GM23248 (cell line): ENCODE data around the gene LUC7L. TPM values are rescaled to one million over a fixed set of nuclear protein-coding genes. Genes with fewer than 3 reads are reported as not detected.

Source experiments
- DNase-seq: peaks from one replicate; pipeline ENCODE4 v3.0.0-alpha.2; 2015
- H2AFZ ChIP-seq: fragments of 200-600 bp; sonication (generic); 2 replicates; pipeline ENCODE4 v1.6.1; 2016; ENCODE audit warnings: antibody characterized with exemption
- H3F3A ChIP-seq: fragments of 200-600 bp; sonication (generic); 2 replicates; pipeline ENCODE4 v1.6.1; 2016; ENCODE audit warnings: mild to moderate bottlenecking, antibody characterized with exemption, mixed run types; ENCODE audit not compliant: insufficient read depth
- H3K27ac ChIP-seq: fragments of 200-600 bp; sonication (generic); 2 replicates; pipeline ENCODE4 v1.5.1; 2016; ENCODE audit warnings: mild to moderate bottlenecking
- H3K27me3 ChIP-seq: fragments of 200-600 bp; sonication (generic); replicated peaks from 2 replicates; pipeline ENCODE4 v1.6.1; 2016; ENCODE audit warnings: mild to moderate bottlenecking; ENCODE audit not compliant: insufficient read depth
- H3K36me3 ChIP-seq: fragments of 200-600 bp; sonication (generic); 2 replicates; pipeline ENCODE4 v1.6.1; 2016; ENCODE audit warnings: low read depth, mild to moderate bottlenecking
- H3K4me1 ChIP-seq: fragments of 200-600 bp; sonication (generic); 2 replicates; pipeline ENCODE4 v1.6.1; 2016; ENCODE audit warnings: mild to moderate bottlenecking; ENCODE audit not compliant: insufficient read depth
- H3K4me2 ChIP-seq: fragments of 200-600 bp; sonication (generic); one replicate; pipeline ENCODE4 v1.6.1; 2016; ENCODE audit warnings: mild to moderate bottlenecking; ENCODE audit not compliant: unreplicated experiment
- H3K4me3 ChIP-seq: fragments of 200-600 bp; sonication (generic); 2 replicates; pipeline ENCODE4 v1.5.1; 2016; ENCODE audit warnings: mild to moderate bottlenecking
- H3K79me2 ChIP-seq: fragments of 200-600 bp; sonication (generic); 2 replicates; pipeline ENCODE4 v1.6.1; 2016; ENCODE audit warnings: mild to moderate bottlenecking; ENCODE audit not compliant: insufficient read depth
- H3K9ac ChIP-seq: fragments of 200-600 bp; sonication (generic); 2 replicates; pipeline ENCODE4 v1.6.1; 2016; ENCODE audit warnings: mild to moderate bottlenecking
- H3K9me2 ChIP-seq: fragments of 200-600 bp; sonication (generic); 2 replicates; pipeline ENCODE4 v1.6.1; 2016; ENCODE audit warnings: mixed run types, mild to moderate bottlenecking, moderate library complexity; ENCODE audit not compliant: insufficient read depth
- H3K9me3 ChIP-seq: fragments of 200-600 bp; sonication (generic); one replicate; pipeline ENCODE4 v1.6.1; 2017; ENCODE audit warnings: low read depth
- H4K20me1 ChIP-seq: fragments of 200-600 bp; sonication (generic); 2 replicates; pipeline ENCODE4 v1.6.0; 2016; ENCODE audit not compliant: insufficient read depth
- EZH2 ChIP-seq: fragments of 200-600 bp; sonication (generic); IDR thresholded peaks from 2 replicates; pipeline ENCODE4 v1.6.1; 2018; ENCODE audit warnings: antibody characterized with exemption, mild to moderate bottlenecking; ENCODE audit not compliant: insufficient read depth, poor library complexity, severe bottlenecking
- EZH2phosphoT487 ChIP-seq: fragments of 200-600 bp; sonication (generic); IDR thresholded peaks from 2 replicates; pipeline ENCODE4 v1.6.1; 2018; ENCODE audit warnings: antibody characterized with exemption, moderate library complexity, mild to moderate bottlenecking, low read depth; ENCODE audit not compliant: insufficient read depth
- WGBS, 2 experiments: methylation state at CpG; one replicate each; pipeline ENCODE4 v1.1.6; 2015 to 2017; ENCODE audit warnings: low lambda C conversion rate in 2 of 2, low coverage in 1 of 2; ENCODE audit errors: missing lambda C conversion rate in 2 of 2; 5-methylcytosine and 5-hydroxymethylcytosine counted together
- in situ Hi-C: fragments of 300-500 bp; cut with MboI; formaldehyde crosslinking; loops from 2 replicates; pipeline ENCODE4 v1.15.0; 2020
- polyA plus RNA-seq: library from polyadenylated mRNA; unstranded; fragments of >200 nt; fragmentation: Nextera tagmentation; extraction: Ambion mirVana; gene quantifications from 2 replicates; pipeline ENCODE4 v1.2.1, GENCODE V29; 2016
- total RNA-seq: library from RNA; depleted of rRNA; stranded (reverse); fragments of >200 nt; shearing (Covaris generic); gene quantifications from 2 replicates; pipeline ENCODE4 v1.2.3, GENCODE V29; 2014

The LUC7L gene
- total and polyA plus RNA-seq, 2 experiments from 2014 or later: 37.3 to 49.6 TPM

DNA sequence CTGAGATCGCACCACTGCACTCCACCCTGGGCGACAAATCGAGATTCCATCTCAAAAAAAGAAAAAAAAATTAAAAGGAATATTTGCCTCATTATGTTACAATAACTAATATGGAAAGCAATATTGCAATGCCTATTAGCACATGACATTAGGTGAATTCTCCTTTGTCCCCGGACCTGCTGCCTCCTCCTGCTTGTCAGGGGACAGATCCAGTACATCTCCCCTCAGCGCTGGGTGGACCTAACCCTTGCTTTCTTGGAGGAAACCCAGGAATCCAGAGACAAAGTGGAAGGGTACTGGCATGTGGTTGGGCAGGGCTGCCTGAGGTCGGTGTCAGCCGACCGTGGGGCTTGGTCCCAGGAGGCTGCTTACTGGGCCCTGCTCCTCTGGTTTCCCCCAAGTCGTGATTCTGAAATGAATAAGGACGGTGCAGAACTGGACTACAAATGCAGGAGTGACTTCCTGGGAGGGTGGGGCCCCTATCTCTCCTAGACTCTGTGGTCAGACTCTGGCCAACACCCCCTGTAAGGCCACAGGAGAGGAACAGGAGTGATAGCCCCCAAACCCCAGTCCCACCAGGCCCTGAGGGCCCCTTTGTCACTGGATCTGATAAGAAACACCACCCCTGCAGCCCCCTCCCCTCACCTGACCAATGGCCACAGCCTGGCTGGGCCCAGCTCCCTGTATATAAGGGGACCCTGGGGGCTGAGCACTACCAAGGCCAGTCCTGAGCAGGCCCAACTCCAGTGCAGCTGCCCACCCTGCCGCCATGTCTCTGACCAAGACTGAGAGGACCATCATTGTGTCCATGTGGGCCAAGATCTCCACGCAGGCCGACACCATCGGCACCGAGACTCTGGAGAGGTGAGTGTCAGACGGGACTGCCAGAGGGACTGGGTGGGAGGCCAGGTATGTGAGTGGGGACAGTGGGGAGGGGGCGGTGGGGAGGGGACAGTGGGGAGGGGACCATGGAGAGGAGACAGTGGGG is 76.8 kb downstream of the LUC7L start, which contains the start of gene HBZ:
Gene HBZ, plus strand, starts transcription at position 504 of the 988 bp plus-strand sequence. Its CDS starts 266 bp downstream, at position 770.
- H3K9ac ChIP-seq: no peak within 1 kb of the TSS
- H3F3A ChIP-seq: no peaks in the 10 kb centered on the region
- DNase-seq: no peak
- H3K4me1 ChIP-seq: no peaks in the 10 kb centered on the region
- no peak within 1 kb of the TSS for H3K4me3 ChIP-seq
- H2AFZ ChIP-seq: no peak within 1 kb of the TSS
- 78 to 79% methylated on average over 16 to 17 of the region's 17 CpGs for WGBS, 2 experiments
- peaks cover 17% of the 10 kb centered on the region for H3K27me3 ChIP-seq
- no peak within 1 kb of the TSS for H3K27ac ChIP-seq
- H3K79me2 ChIP-seq: no peaks in the 10 kb centered on the region
- no peaks in the 10 kb centered on the region for H3K9me3 ChIP-seq
- H3K36me3 ChIP-seq: no peaks in the 10 kb centered on the region
- TF ChIP-seq EZH2: no peak
- no peak for TF ChIP-seq EZH2phosphoT487
- H3K4me2 ChIP-seq: no peak within 1 kb of the TSS
- H3K9me2 ChIP-seq: no peaks in the 10 kb centered on the region
- in situ Hi-C loops: no loop called here
- no peaks in the 10 kb centered on the region for H4K20me1 ChIP-seq

DNA sequence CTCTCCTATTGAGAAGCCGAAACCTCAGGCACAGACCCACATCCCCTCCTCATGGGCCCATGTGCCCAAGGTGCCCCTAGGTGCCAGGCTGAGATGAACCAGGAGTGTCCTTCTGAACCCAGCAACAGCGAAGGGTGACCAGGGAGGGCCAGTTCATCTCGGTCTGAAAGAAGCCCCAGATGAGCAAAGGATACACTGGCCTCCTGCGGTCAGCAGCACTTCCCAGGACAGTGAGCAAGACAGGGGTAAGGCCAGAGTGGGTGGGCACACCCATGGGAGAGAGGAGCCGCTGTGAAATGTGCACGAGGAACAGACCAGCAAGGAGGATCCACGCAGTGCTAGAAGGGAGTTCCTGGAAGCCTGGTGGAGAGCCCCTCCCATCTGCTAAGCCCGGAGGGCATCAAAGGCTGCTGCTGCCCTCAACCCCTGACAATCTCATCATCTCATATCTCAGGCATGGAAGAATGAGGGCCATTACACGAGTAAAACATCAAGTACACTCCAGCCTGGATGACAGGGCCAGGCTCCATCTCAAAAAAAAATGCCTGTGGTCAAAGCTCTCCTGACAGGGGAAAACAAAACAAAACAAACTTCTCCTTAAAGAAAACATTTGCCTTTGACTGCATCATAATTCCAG is 80.1 kb downstream of the LUC7L start:
- no peaks in the 10 kb centered on the region for H3K4me1 ChIP-seq
- WGBS, 2 experiments: 45 to 50% methylated on average over 9 of the region's 9 CpGs

DNA sequence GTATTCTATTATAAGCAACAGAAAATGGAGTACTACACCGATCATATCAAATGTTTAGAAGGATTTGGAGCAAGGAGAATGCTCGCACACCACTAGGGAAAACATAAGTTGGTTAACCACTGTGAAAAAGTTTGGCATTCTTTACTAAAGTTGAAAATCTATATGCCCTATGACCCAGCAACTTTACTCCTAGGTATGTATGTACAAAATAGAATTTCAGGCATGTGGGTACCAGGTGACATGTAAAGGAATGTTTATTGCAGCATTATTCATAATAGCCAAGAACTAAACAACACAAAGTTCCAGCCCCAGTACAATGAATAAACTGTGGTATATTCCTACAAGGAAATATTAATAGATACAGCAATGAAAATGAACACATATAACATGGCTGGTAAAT is 82.6 kb downstream of the LUC7L start:
- in situ Hi-C loops: no loop called here
- no peaks in the 10 kb centered on the region for H3K9me3 ChIP-seq

More for the DNA sequence above, 80.1 kb downstream of the LUC7L start:
- Histone ChIP-seq H2AFZ (no peak overlapping the region), H3K27ac (no peak overlapping the region), H3K27me3 (peaks cover 4% of the 10 kb centered on the region; the same call in 1 of the 2 replicates), H3K36me3 (no peaks in the 10 kb centered on the region), H3K4me3 (no peak overlapping the region), H3K9me3 (no peaks in the 10 kb centered on the region), H4K20me1 (no peaks in the 10 kb centered on the region), H3F3A (no peaks in the 10 kb centered on the region), H3K4me2 (no peak overlapping the region), H3K79me2 (no peaks in the 10 kb centered on the region), H3K9ac (no peak overlapping the region), H3K9me2 (no peaks in the 10 kb centered on the region)
- no peak for TF ChIP-seq EZH2
- no peak for TF ChIP-seq EZH2phosphoT487
- in situ Hi-C loops: no loop called here
- peak; percentile 23 for DNase-seq

DNA sequence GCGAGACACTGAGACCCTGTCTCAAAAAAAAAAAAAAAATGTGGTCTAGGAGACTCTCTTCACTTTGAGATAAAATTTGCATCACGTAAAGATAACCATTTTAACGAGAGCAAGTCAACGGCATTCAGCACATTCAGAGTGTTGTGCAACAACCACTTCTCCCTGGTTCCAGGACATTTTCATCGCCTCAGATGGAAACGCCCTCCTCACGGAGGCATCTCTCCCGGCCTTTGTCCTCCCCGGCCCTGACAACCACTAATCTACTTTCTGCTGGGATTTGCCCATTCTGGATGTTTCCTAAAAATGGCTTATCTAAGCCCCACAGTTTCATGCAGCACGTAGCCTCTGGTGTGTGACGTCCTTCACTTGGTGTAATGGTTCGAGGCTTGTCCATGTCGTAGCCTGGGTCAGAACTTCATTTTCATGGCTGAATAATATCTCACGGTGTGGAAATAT is 84.4 kb downstream of the LUC7L start:
- Histone ChIP-seq H3K9me3 (no peaks in the 10 kb centered on the region), H3K9me2 (no peaks in the 10 kb centered on the region), H3K27me3 (no peaks in the 10 kb centered on the region), H3K79me2 (no peaks in the 10 kb centered on the region), H3K36me3 (no peaks in the 10 kb centered on the region), H3F3A (no peaks in the 10 kb centered on the region), H3K4me3 (no peak overlapping the region), H3K27ac (no peak overlapping the region), H3K9ac (no peak overlapping the region), H3K4me1 (no peaks in the 10 kb centered on the region), H2AFZ (no peak overlapping the region), H3K4me2 (no peak overlapping the region), H4K20me1 (no peaks in the 10 kb centered on the region)
- in situ Hi-C loops: no loop called here
- WGBS, 2 experiments: 71 to 76% methylated on average over 14 of the region's 14 CpGs
- TF ChIP-seq EZH2: no peak
- no peak for TF ChIP-seq EZH2phosphoT487
- no peak for DNase-seq

More for the DNA sequence above, 82.6 kb downstream of the LUC7L start:
- no peaks in the 10 kb centered on the region for H3F3A ChIP-seq
- H3K27me3 ChIP-seq: peaks cover 4% of the 10 kb centered on the region; the same call in 1 of the 2 replicates
- no peaks in the 10 kb centered on the region for H3K4me1 ChIP-seq
- no peak overlapping the region for H3K27ac ChIP-seq
- no peak for TF ChIP-seq EZH2
- no peak for TF ChIP-seq EZH2phosphoT487
- no peaks in the 10 kb centered on the region for H3K79me2 ChIP-seq
- no peak for DNase-seq
- WGBS, 2 experiments: 81 to 86% methylated on average over 2 of the region's 2 CpGs
- no peaks in the 10 kb centered on the region for H4K20me1 ChIP-seq
- H3K36me3 ChIP-seq: no peaks in the 10 kb centered on the region
- H3K4me2 ChIP-seq: no peak overlapping the region
- H3K9me2 ChIP-seq: no peaks in the 10 kb centered on the region
- H3K4me3 ChIP-seq: no peak overlapping the region
- no peak overlapping the region for H3K9ac ChIP-seq
- H2AFZ ChIP-seq: no peak overlapping the region
